Measurements from ENCODE around the gene PPP1R15A. TPM values are rescaled to one million over a fixed set of nuclear protein-coding genes. Genes with fewer than 3 reads are reported as not detected.

PPP1R15A gene
- total RNA-seq, 1 donor from 2014 or later: 233 TPM

DNA sequence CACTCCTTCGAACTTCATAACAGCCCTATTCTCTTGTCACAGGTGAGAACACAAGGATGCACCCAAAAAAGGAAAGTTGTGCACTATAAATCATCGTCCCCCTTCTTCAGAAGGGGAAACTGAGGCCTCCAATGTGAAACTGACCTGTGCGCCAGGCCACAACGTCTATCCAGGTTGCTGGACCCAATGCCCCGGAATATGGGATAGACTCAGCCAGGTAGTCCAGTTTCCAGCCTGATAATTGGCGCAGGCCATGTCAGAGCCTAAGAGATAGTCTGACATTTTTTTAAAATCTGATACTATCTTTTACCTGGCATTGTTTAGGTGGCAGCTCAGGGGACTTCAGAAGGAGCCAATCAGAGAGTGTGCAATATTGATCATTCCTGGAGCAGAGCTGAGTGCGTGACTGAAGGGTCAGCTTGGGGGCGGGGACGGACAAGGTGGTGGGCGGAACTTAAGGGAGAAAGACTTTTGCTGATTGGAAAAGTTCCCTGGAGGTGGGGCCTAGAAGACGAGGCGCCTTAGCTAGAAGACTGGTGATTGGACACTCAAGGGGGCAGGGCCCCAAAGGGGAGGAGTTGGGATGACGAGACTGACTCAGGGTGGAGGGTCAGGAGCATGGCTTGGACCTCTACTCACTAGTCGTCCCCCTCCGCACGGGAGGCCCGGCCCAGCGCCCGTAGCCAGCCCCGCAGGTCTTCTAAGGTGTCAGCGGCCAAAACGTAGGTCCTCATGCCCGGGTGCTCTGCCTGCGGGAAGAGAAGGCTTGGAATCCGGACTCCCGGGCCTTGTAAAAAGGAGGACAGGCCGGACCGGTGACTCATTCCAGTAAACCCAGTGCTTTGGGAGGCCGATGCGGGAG, 12.3 kb upstream of the PPP1R15A start:
- Histone ChIP-seq H3K27me3 (ENCODE audit: control insufficient read depth, insufficient read depth, low read length) (no peaks in the 10 kb centered on the region), H3K4me3 (ENCODE audit: low read depth, low read length) (no peak overlapping the region), H3K36me3 (ENCODE audit: control insufficient read depth, insufficient read depth, low read length) (peaks cover 1% of the 10 kb centered on the region)
- DNase-seq (ENCODE audit: low read depth): no peak
- TF ChIP-seq, protein P1, sequence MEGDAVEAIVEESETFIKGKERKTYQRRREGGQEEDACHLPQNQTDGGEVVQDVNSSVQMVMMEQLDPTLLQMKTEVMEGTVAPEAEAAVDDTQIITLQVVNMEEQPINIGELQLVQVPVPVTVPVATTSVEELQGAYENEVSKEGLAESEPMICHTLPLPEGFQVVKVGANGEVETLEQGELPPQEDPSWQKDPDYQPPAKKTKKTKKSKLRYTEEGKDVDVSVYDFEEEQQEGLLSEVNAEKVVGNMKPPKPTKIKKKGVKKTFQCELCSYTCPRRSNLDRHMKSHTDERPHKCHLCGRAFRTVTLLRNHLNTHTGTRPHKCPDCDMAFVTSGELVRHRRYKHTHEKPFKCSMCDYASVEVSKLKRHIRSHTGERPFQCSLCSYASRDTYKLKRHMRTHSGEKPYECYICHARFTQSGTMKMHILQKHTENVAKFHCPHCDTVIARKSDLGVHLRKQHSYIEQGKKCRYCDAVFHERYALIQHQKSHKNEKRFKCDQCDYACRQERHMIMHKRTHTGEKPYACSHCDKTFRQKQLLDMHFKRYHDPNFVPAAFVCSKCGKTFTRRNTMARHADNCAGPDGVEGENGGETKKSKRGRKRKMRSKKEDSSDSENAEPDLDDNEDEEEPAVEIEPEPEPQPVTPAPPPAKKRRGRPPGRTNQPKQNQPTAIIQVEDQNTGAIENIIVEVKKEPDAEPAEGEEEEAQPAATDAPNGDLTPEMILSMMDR (IDR thresholded peaks at IDR 0.05; ENCODE audit: insufficient read depth, low read length, poor library complexity, severe bottlenecking): no peak

DNA sequence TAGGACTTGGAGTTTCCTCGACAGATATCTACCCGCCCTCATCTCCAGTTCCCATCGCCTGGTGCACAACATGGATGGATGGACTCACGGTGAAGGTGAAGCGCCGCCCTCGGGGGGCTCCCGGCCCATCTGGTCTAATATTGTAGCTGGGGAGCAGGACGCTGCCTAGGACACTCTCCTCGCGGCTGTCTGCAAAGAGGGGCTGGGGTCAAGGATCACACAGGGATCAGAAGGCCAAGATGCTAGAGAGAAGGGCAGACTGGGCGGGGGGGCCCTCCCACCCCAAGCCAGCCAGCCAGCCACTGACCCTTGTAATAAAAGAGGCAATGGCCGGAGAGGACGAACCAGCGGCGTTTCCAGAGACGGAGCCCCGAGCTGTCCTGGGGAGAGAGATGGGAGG, 10.9 kb upstream of the PPP1R15A start:
- no peak for DNase-seq (ENCODE audit: low read depth)
- peaks cover 4% of the 10 kb centered on the region for H3K36me3 ChIP-seq (ENCODE audit: control insufficient read depth, insufficient read depth, low read length)
- no peaks in the 10 kb centered on the region for H3K27me3 ChIP-seq (ENCODE audit: control insufficient read depth, insufficient read depth, low read length)

GRCh38 chr19:48862827-48863226, 9.4 kb upstream of the PPP1R15A start:
- DNase-seq (ENCODE audit: low read depth): no peak
- H3K4me3 ChIP-seq (ENCODE audit: low read depth, low read length): no peak overlapping the region
- no peaks in the 10 kb centered on the region for H3K27me3 ChIP-seq (ENCODE audit: control insufficient read depth, insufficient read depth, low read length)
- H3K36me3 ChIP-seq (ENCODE audit: control insufficient read depth, insufficient read depth, low read length): peaks cover 4% of the 10 kb centered on the region
- TF ChIP-seq, protein P1 (IDR thresholded peaks at IDR 0.05; ENCODE audit: insufficient read depth, low read length, poor library complexity, severe bottlenecking): no peak

More for the DNA sequence above, 10.9 kb upstream of the PPP1R15A start:
- TF ChIP-seq, protein P1 (IDR thresholded peaks at IDR 0.05; ENCODE audit: insufficient read depth, low read length, poor library complexity, severe bottlenecking): no peak
- no peak overlapping the region for H3K4me3 ChIP-seq (ENCODE audit: low read depth, low read length)

DNA sequence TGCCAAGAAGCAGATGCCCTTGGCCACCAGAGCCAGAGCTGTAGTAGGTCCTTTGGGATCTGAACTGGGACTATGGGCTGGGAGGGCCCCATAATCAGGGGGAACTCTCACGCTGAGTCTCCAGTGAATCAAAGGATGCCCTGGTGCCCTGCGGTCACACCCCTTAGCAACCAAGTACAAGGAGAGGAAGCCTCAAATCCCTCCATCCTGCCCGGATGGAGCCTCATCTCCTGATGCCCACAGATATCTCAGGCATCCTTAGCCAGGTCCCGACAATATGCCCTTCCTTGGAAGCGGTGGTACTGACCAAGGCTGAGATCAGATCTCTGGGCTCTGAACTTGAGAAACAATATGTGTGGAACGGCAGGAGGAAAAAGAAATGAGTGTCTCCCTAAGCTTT, 5.5 kb upstream of the PPP1R15A start:
- TF ChIP-seq, protein P1 (IDR thresholded peaks at IDR 0.05; ENCODE audit: insufficient read depth, low read length, poor library complexity, severe bottlenecking): no peak

GRCh38 chr19:48867123-48867745, 5.0 kb upstream of the PPP1R15A start:
- TF ChIP-seq, protein P1 (IDR thresholded peaks at IDR 0.05; ENCODE audit: insufficient read depth, low read length, poor library complexity, severe bottlenecking): no peak
- DNase-seq (ENCODE audit: low read depth): no peak
- no peaks in the 10 kb centered on the region for H3K27me3 ChIP-seq (ENCODE audit: control insufficient read depth, insufficient read depth, low read length)
- peaks cover 2% of the 10 kb centered on the region for H3K36me3 ChIP-seq (ENCODE audit: control insufficient read depth, insufficient read depth, low read length)
- H3K4me3 ChIP-seq (ENCODE audit: low read depth, low read length): peak overlapping the region; percentile 43

More for the DNA sequence above, 5.5 kb upstream of the PPP1R15A start:
- no peak overlapping the region for H3K4me3 ChIP-seq (ENCODE audit: low read depth, low read length)
- H3K36me3 ChIP-seq (ENCODE audit: control insufficient read depth, insufficient read depth, low read length): peaks cover 2% of the 10 kb centered on the region
- no peak for DNase-seq (ENCODE audit: low read depth)
- H3K27me3 ChIP-seq (ENCODE audit: control insufficient read depth, insufficient read depth, low read length): no peaks in the 10 kb centered on the region
